GM21529 (cell line): ENCODE data around the gene C2.
"Not testable (repeated sequence)": the region's sequence is repeated elsewhere in the genome, so short reads cannot be mapped to it uniquely, and the experiment has no call there.

Experiments
- ATAC-seq: cut with Tn5 transposase; IDR thresholded peaks from one replicate; pipeline ENCODE4 v1.9.1; 2021; ENCODE audit not compliant: unreplicated experiment

The C2 gene

GRCh38 chr6:31972709-31973350 is 45.3 kb downstream of the C2 start:
- no peak for ATAC-seq

GRCh38 chr6:31976065-31976464 is 48.5 kb downstream of the C2 start:
- not testable (repeated sequence) for ATAC-seq

GRCh38 chr6:31977816-31978431 is 50.4 kb downstream of the C2 start:
- no peak for ATAC-seq

- no peak for ATAC-seq
These were observed 51.3 kb downstream of the C2 start for GRCh38 chr6:31978831-31979230.

- no peak for ATAC-seq
These were observed 51.9 kb downstream of the C2 start for GRCh38 chr6:31979238-31979898.

- ATAC-seq = not testable (repeated sequence)
These were observed 52.8 kb downstream of the C2 start for GRCh38 chr6:31980195-31980876.

GRCh38 chr6:31980998-31981397 is 53.5 kb downstream of the C2 start:
- ATAC-seq = not testable (repeated sequence)

- not testable (repeated sequence) for ATAC-seq
These were observed 54.2 kb downstream of the C2 start, which contains the start of gene C4A for GRCh38 chr6:31981744-31982143. TSS of gene C4A (plus strand) at chr6:31982057. CDS start at chr6:31982108, 51 bp downstream.

GRCh38 chr6:31989363-31989762 is 61.8 kb downstream of the C2 start:
- ATAC-seq = not testable (repeated sequence)

- ATAC-seq = not testable (repeated sequence)
These were observed 66.9 kb downstream of the C2 start for GRCh38 chr6:31994421-31994820.
